Keratinocyte (primary cell): Measurements from ENCODE around the gene MAGEB2. TPM values are rescaled to one million over a fixed set of nuclear protein-coding genes. Genes with fewer than 3 reads are reported as not detected.

Experiments
- DNase-seq: peaks from one replicate; pipeline ENCODE4 v3.0.0-alpha.2; 2011; ENCODE audit warnings: low read depth, missing footprints, low spot score
- FAIRE-seq: peaks from 2 replicates; lab custom pipeline; 2011; peaks lifted over from hg19 to GRCh38; lab: Jason Lieb, UNC
- H2AFZ ChIP-seq: 2 replicates; pipeline ENCODE4 v1.6.0; 2012; ENCODE audit warnings: low read length, control low read depth, inconsistent platforms; ENCODE audit not compliant: control insufficient read depth
- H3K27ac ChIP-seq: 2 replicates; pipeline ENCODE4 v1.5.1; 2011; ENCODE audit warnings: low read length; ENCODE audit not compliant: control insufficient read depth, insufficient read depth
- H3K27me3 ChIP-seq: 3 replicates; pipeline ENCODE4 v1.6.0; 2011; ENCODE audit warnings: low read length; ENCODE audit not compliant: control insufficient read depth, insufficient read depth; ENCODE audit errors: extremely low read depth
- H3K36me3 ChIP-seq, 2 experiments: 2 replicates in 1 of 2; 3 replicates in 1 of 2; pipeline ENCODE4 v1.5.1; 2011; ENCODE audit warnings: low read length in 2 of 2, mild to moderate bottlenecking in 1 of 2; ENCODE audit not compliant: control insufficient read depth in 2 of 2, insufficient read depth in 2 of 2; ENCODE audit errors: extremely low read depth in 1 of 2
- H3K4me1 ChIP-seq: 3 replicates; pipeline ENCODE4 v1.5.1; 2011; ENCODE audit warnings: low read length; ENCODE audit not compliant: control insufficient read depth, insufficient read depth; ENCODE audit errors: extremely low read depth
- H3K4me2 ChIP-seq: 3 replicates; pipeline ENCODE4 v1.6.0; 2011; ENCODE audit warnings: low read depth, low read length; ENCODE audit not compliant: control insufficient read depth, insufficient read depth; ENCODE audit errors: extremely low read depth
- H3K4me3 ChIP-seq, 3 experiments: fragments of 200-600 bp in 1 of 3; sonication (generic) in 1 of 3; 2 replicates in 2 of 3; 3 replicates in 1 of 3; pipeline ENCODE4 v1.5.1; 2011 to 2016; ENCODE audit warnings: low read length in 3 of 3, mild to moderate bottlenecking in 3 of 3, control low read depth in 2 of 3, inconsistent platforms in 1 of 3, low read depth in 1 of 3, mixed read lengths in 1 of 3, mixed run types in 1 of 3, moderate library complexity in 1 of 3; ENCODE audit not compliant: control insufficient read depth in 2 of 3, insufficient read depth in 2 of 3; ENCODE audit errors: extremely low read depth in 1 of 3
- H3K79me2 ChIP-seq: 2 replicates; pipeline ENCODE4 v1.6.0; 2012; ENCODE audit warnings: low read length; ENCODE audit not compliant: control insufficient read depth, insufficient read depth
- H3K9ac ChIP-seq: 3 replicates; pipeline ENCODE4 v1.6.0; 2011; ENCODE audit warnings: low read length; ENCODE audit not compliant: control insufficient read depth, insufficient read depth; ENCODE audit errors: extremely low read depth
- H3K9me1 ChIP-seq: 3 replicates; pipeline ENCODE4 v1.6.0; 2011; ENCODE audit warnings: low read length; ENCODE audit not compliant: control insufficient read depth, insufficient read depth; ENCODE audit errors: extremely low read depth
- H3K9me3 ChIP-seq: 2 replicates; pipeline ENCODE4 v1.5.1; 2012; ENCODE audit warnings: low read depth, low read length; ENCODE audit not compliant: control insufficient read depth
- H4K20me1 ChIP-seq: 3 replicates; pipeline ENCODE4 v1.6.0; 2011; ENCODE audit warnings: low read length; ENCODE audit not compliant: control insufficient read depth, insufficient read depth; ENCODE audit errors: extremely low read depth
- CTCF ChIP-seq, 3 experiments: IDR thresholded peaks in 1 of 3; conservative IDR thresholded peaks in 1 of 3; optimal IDR thresholded peaks in 1 of 3; 2 replicates in 2 of 3; 3 replicates in 1 of 3; pipeline versions ENCODE3 to v1.5.1; 2011; ENCODE audit warnings: low read length in 3 of 3, mild to moderate bottlenecking in 3 of 3, moderate library complexity in 2 of 3, control low read depth in 1 of 3, inconsistent platforms in 1 of 3; ENCODE audit not compliant: insufficient read depth in 2 of 3; ENCODE audit errors: extremely low read depth in 1 of 3
- EZH2 ChIP-seq: IDR thresholded peaks from one replicate; pipeline ENCODE4 v1.6.1; 2012; ENCODE audit warnings: inconsistent platforms, mild to moderate bottlenecking, low read length, moderate library complexity
- dilution Hi-C: fragments of 300-500 bp; cut with MboI; formaldehyde crosslinking; loops from one replicate; pipeline ENCODE4 v1.7.0; 2020; ENCODE audit warnings: low sequenced_read_pairs; ENCODE audit not compliant: extremely low pct_ligation_motif_present
- polyA plus RNA-seq, 5 experiments: library from polyadenylated mRNA; depleted of rRNA in 3 of 5; stranded (reverse) in 3 of 5; stranded (forward) in 1 of 5; unstranded in 1 of 5; fragments of >200 nt; gene quantifications; 1 replicate in 1 of 5; 2 replicates in 3 of 5; 3 replicates in 1 of 5; pipeline versions ENCODE4 v1.2.1 to v1.2.3, GENCODE V29; 2011 to 2012; ENCODE audit warnings: missing spikeins in 2 of 5, low read depth in 1 of 5, low replicate concordance in 1 of 5

MAGEB2 gene
- polyA plus RNA-seq, 1 donor (not counting 4 experiments of a cell fraction or from before 2014, with no cell fraction given) = not detected

GRCh38 chrX:30253257-30253656, 37.9 kb downstream of the MAGEB2 start:
- H3K4me1 ChIP-seq = no peaks in the 10 kb centered on the region
- H3K4me3 ChIP-seq = no peak overlapping the region
- H4K20me1 ChIP-seq = no peaks in the 10 kb centered on the region
- H3K9me3 ChIP-seq = peaks cover 2% of the 10 kb centered on the region
- H3K27me3 ChIP-seq = no peaks in the 10 kb centered on the region
- no peak overlapping the region for H2AFZ ChIP-seq
- no peaks in the 10 kb centered on the region for H3K36me3 ChIP-seq
- no peak overlapping the region for H3K4me2 ChIP-seq
- no peak for DNase-seq
- no peaks in the 10 kb centered on the region for H3K79me2 ChIP-seq
- H3K9ac ChIP-seq = no peak overlapping the region
- H3K9me1 ChIP-seq = no peaks in the 10 kb centered on the region
- no peak for FAIRE-seq
- dilution Hi-C loops = no loop called here
- H3K27ac ChIP-seq = no peak overlapping the region
- TF ChIP-seq EZH2 (no peak), CTCF (optimal IDR thresholded peaks at IDR 0.05 in 1 of 3, IDR thresholded peaks at IDR 0.05 in 1 of 3, conservative IDR thresholded peaks at IDR 0.05 in 1 of 3; ENCODE audit: extremely low read depth in 1 of 3, insufficient read depth in 2 of 3, low read length in 3 of 3) (no peak)

- Histone ChIP-seq H3K79me2 (no peaks in the 10 kb centered on the region), H3K27ac (no peak overlapping the region), H3K9me1 (no peaks in the 10 kb centered on the region), H3K27me3 (no peaks in the 10 kb centered on the region), H3K9ac (no peak overlapping the region), H4K20me1 (no peaks in the 10 kb centered on the region), H2AFZ (no peak overlapping the region), H3K4me2 (no peak overlapping the region), H3K4me3 (no peak overlapping the region), H3K36me3 (no peaks in the 10 kb centered on the region), H3K9me3 (peaks cover 2% of the 10 kb centered on the region), H3K4me1 (no peaks in the 10 kb centered on the region)
- TF ChIP-seq EZH2 (no peak), CTCF (optimal IDR thresholded peaks at IDR 0.05 in 1 of 3, IDR thresholded peaks at IDR 0.05 in 1 of 3, conservative IDR thresholded peaks at IDR 0.05 in 1 of 3; ENCODE audit: extremely low read depth in 1 of 3, insufficient read depth in 2 of 3, low read length in 3 of 3) (no peak)
- FAIRE-seq (no peak), DNase-seq (no peak)
- dilution Hi-C loops = no loop called here
These were observed 44.6 kb downstream of the MAGEB2 start for GRCh38 chrX:30259927-30260326.
